Vagina (tissue), 2 donors: ENCODE results near the gene B3GNT2. TPM values are rescaled to one million over a fixed set of nuclear protein-coding genes. Genes with fewer than 3 reads are reported as not detected.
"Not testable (repeated sequence)": the region's sequence is repeated elsewhere in the genome, so short reads cannot be mapped to it uniquely, and the experiment has no call there.

Source experiments
- DNase-seq, 2 donors: peaks; one replicate each; pipeline ENCODE4 v3.0.0-alpha.2; 2017; ENCODE audit errors: extremely low spot score in 2 of 2
- H3K27ac ChIP-seq: fragments of 200-600 bp; sonication (generic); one replicate; pipeline ENCODE4 v1.5.1; 2019
- H3K27me3 ChIP-seq: fragments of 200-600 bp; sonication (generic); one replicate; pipeline ENCODE4 v1.5.1; 2019
- H3K36me3 ChIP-seq, 2 donors: fragments of 200-600 bp; sonication (generic); one replicate each; pipeline ENCODE4 v1.5.1; 2017 to 2019
- H3K4me1 ChIP-seq: fragments of 200-600 bp; sonication (generic); one replicate; pipeline ENCODE4 v1.5.1; 2019
- H3K4me3 ChIP-seq, 2 donors: fragments of 200-600 bp; sonication (generic); 1 replicate in 1 of 2; 2 replicates in 1 of 2; pipeline ENCODE4 v1.5.1; 2016 to 2019
- H3K9me3 ChIP-seq: fragments of 200-600 bp; sonication (generic); one replicate; pipeline ENCODE4 v1.5.1; 2019
- CTCF ChIP-seq, 3 experiments: fragments of 450-650 bp in 2 of 3; fragments of 200-600 bp in 1 of 3; sonication (generic) in 1 of 3; IDR thresholded peaks; one replicate each; pipeline ENCODE4 v1.5.1; 2017 to 2019; ENCODE audit warnings: antibody characterized with exemption in 3 of 3, mild to moderate bottlenecking in 2 of 3, moderate library complexity in 2 of 3
- POLR2A ChIP-seq, 2 donors: fragments of 450-650 bp; IDR thresholded peaks; one replicate each; pipeline ENCODE4 v1.6.1; 2017; ENCODE audit warnings: antibody characterized with exemption in 2 of 2, mild to moderate bottlenecking in 2 of 2, moderate library complexity in 2 of 2
- POLR2AphosphoS5 ChIP-seq, 2 donors: sonication (generic); formaldehyde crosslinking; IDR thresholded peaks; one replicate each; pipeline ENCODE4 v1.9.0; 2017; ENCODE audit warnings: antibody characterized with exemption in 2 of 2, mild to moderate bottlenecking in 2 of 2, low read depth in 1 of 2; ENCODE audit not compliant: insufficient read depth in 1 of 2
- intact Hi-C: fragments of 100-400 bp; cut with DNase I; formaldehyde crosslinking; loops from one replicate; pipeline ENCODE4 v1.15.1; 2023
- microRNA-seq: library from miRNA; unstranded; fragments of <30 nt; microRNA quantifications from one replicate; pipeline ENCODE4, GENCODE V29; 2017; ENCODE audit warnings: borderline number of aligned reads, borderline replicate concordance
- small RNA-seq: library from RNA; depleted of rRNA; stranded (forward); fragments of <200 nt; gene quantifications from one replicate; pipeline ENCODE3, GENCODE V24; 2016
- total RNA-seq: library from RNA; depleted of rRNA; stranded (reverse); fragments of >200 nt; gene quantifications from one replicate; pipeline ENCODE4 v1.2.3, GENCODE V29; 2016

B3GNT2 gene
- total RNA-seq, 1 donor from 2014 or later = 18.9 TPM

GRCh38 chr2:62265106-62265505 is 69.2 kb downstream of the B3GNT2 start:
- no peaks in the 10 kb centered on the region for H3K4me1 ChIP-seq
- H3K4me3 ChIP-seq = no peak overlapping the region
- TF ChIP-seq CTCF (IDR thresholded peaks at IDR 0.05) = no peak
- no peak for TF ChIP-seq POLR2A (IDR thresholded peaks at IDR 0.05)
- no peak for TF ChIP-seq POLR2AphosphoS5 (IDR thresholded peaks at IDR 0.05; ENCODE audit: insufficient read depth in 1 of 2, low read depth in 1 of 2)
- intact Hi-C loops = no loop called here
- no peaks in the 10 kb centered on the region for H3K27me3 ChIP-seq
- H3K36me3 ChIP-seq = no peaks in the 10 kb centered on the region
- H3K9me3 ChIP-seq = no peaks in the 10 kb centered on the region
- no peak for DNase-seq
- no peak overlapping the region for H3K27ac ChIP-seq

GRCh38 chr2:62266433-62267038 is 70.6 kb downstream of the B3GNT2 start:
- Histone ChIP-seq H3K4me3 (no peak overlapping the region), H3K27me3 (no peaks in the 10 kb centered on the region), H3K27ac (no peak overlapping the region), H3K36me3 (no peaks in the 10 kb centered on the region), H3K4me1 (no peaks in the 10 kb centered on the region), H3K9me3 (no peaks in the 10 kb centered on the region)
- intact Hi-C loops = no loop called here
- TF ChIP-seq POLR2AphosphoS5 (IDR thresholded peaks at IDR 0.05; ENCODE audit: insufficient read depth in 1 of 2, low read depth in 1 of 2) = no peak
- no peak for TF ChIP-seq CTCF (IDR thresholded peaks at IDR 0.05)
- no peak for TF ChIP-seq POLR2A (IDR thresholded peaks at IDR 0.05)
- no peak for DNase-seq

GRCh38 chr2:62267696-62268095 is 71.8 kb downstream of the B3GNT2 start:
- intact Hi-C loops = no loop called here
- no peak for TF ChIP-seq CTCF (IDR thresholded peaks at IDR 0.05)
- no peaks in the 10 kb centered on the region for H3K9me3 ChIP-seq
- no peaks in the 10 kb centered on the region for H3K36me3 ChIP-seq
- no peak for DNase-seq
- no peaks in the 10 kb centered on the region for H3K27me3 ChIP-seq
- no peak overlapping the region for H3K4me3 ChIP-seq
- no peaks in the 10 kb centered on the region for H3K4me1 ChIP-seq
- H3K27ac ChIP-seq = no peak overlapping the region

- H3K36me3 ChIP-seq, H3K9me3 ChIP-seq, H3K27me3 ChIP-seq, H3K4me1 ChIP-seq, H3K4me3 ChIP-seq, H3K27ac ChIP-seq, intact Hi-C loops, DNase-seq: not testable (repeated sequence)
Observed at GRCh38 chr2:62268681-62269188, 72.8 kb downstream of the B3GNT2 start.

GRCh38 chr2:62270728-62271127 is 74.8 kb downstream of the B3GNT2 start:
- TF ChIP-seq POLR2A (IDR thresholded peaks at IDR 0.05) (no peak), CTCF (IDR thresholded peaks at IDR 0.05) (no peak), POLR2AphosphoS5 (IDR thresholded peaks at IDR 0.05; ENCODE audit: insufficient read depth in 1 of 2, low read depth in 1 of 2) (no peak)
- Histone ChIP-seq H3K27me3 (no peaks in the 10 kb centered on the region), H3K9me3 (no peaks in the 10 kb centered on the region), H3K36me3 (no peaks in the 10 kb centered on the region), H3K4me1 (no peaks in the 10 kb centered on the region), H3K27ac (no peak overlapping the region), H3K4me3 (no peak overlapping the region)
- DNase-seq = no peak
- intact Hi-C loops = no loop called here

Small RNAs within 50 kb of the gene (microRNA-seq; reads per million reads assigned to microRNA genes)
- gene MIR5192 = not detected

Small RNAs within 50 kb of the gene (small RNA-seq; reads per million reads assigned to genes)
- gene MIR5192 (not detected), gene RN7SL51P (not detected)
